Fibroblast of lung (primary cell): Measurements from ENCODE around the gene KRT84. TPM values are rescaled to one million over a fixed set of nuclear protein-coding genes. Genes with fewer than 3 reads are reported as not detected.

Source experiments
- DNase-seq, 2 donors: peaks; one replicate each; pipeline versions ENCODE4 v3.0.0 to v3.0.0-alpha.2; 2010; ENCODE audit warnings: low read depth in 2 of 2
- H2AFZ ChIP-seq: 2 replicates; pipeline ENCODE4 v1.5.1; 2012; ENCODE audit warnings: low read length, control low read depth, inconsistent platforms
- H3K27ac ChIP-seq: 2 replicates; pipeline ENCODE4 v1.5.1; 2011; ENCODE audit warnings: low read length, control low read depth; ENCODE audit not compliant: insufficient read depth
- H3K27me3 ChIP-seq: 2 replicates; pipeline ENCODE4 v1.5.1; 2011; ENCODE audit warnings: mild to moderate bottlenecking, low read length; ENCODE audit not compliant: control insufficient read depth, insufficient read depth
- H3K36me3 ChIP-seq: 2 replicates; pipeline ENCODE4 v1.5.1; 2011; ENCODE audit warnings: low read length; ENCODE audit not compliant: control insufficient read depth, insufficient read depth
- H3K4me1 ChIP-seq: 2 replicates; pipeline ENCODE4 v1.5.1; 2011; ENCODE audit warnings: low read length; ENCODE audit not compliant: control insufficient read depth, insufficient read depth; ENCODE audit errors: extremely low read depth
- H3K4me2 ChIP-seq: 2 replicates; pipeline ENCODE4 v1.5.1; 2011; ENCODE audit warnings: low read length, control low read depth; ENCODE audit not compliant: insufficient read depth; ENCODE audit errors: extremely low read depth
- H3K4me3 ChIP-seq, 4 experiments: fragments of 200-600 bp in 1 of 4; sonication (generic) in 1 of 4; replicated peaks in 1 of 4; 2 replicates each; pipeline ENCODE4 v1.5.1; 2011 to 2016; ENCODE audit warnings: low read length in 4 of 4, low read depth in 3 of 4, mild to moderate bottlenecking in 3 of 4, control low read depth in 2 of 4, inconsistent platforms in 1 of 4, mixed read lengths in 1 of 4; ENCODE audit not compliant: insufficient read depth in 1 of 4; ENCODE audit errors: control extremely low read depth in 1 of 4
- H3K79me2 ChIP-seq: 2 replicates; pipeline ENCODE4 v1.5.1; 2012; ENCODE audit warnings: mild to moderate bottlenecking, low read length, inconsistent platforms; ENCODE audit not compliant: control insufficient read depth, insufficient read depth
- H3K9ac ChIP-seq: 2 replicates; pipeline ENCODE4 v1.5.1; 2011; ENCODE audit warnings: mild to moderate bottlenecking, low read length, control low read depth; ENCODE audit not compliant: insufficient read depth
- H3K9me3 ChIP-seq: 2 replicates; pipeline ENCODE4 v1.5.1; 2012; ENCODE audit warnings: low read depth, low read length; ENCODE audit not compliant: control insufficient read depth, insufficient read depth
- H4K20me1 ChIP-seq: 2 replicates; pipeline ENCODE4 v1.5.1; 2011; ENCODE audit warnings: low read length; ENCODE audit not compliant: control insufficient read depth, insufficient read depth; ENCODE audit errors: extremely low read depth
- CTCF ChIP-seq, 2 donors: IDR thresholded peaks in 1 of 2; conservative IDR thresholded peaks in 1 of 2; 1 replicate in 1 of 2; 2 replicates in 1 of 2; pipeline ENCODE4 v1.5.1; 2011 to 2012; ENCODE audit warnings: low read length in 2 of 2, control low read depth in 1 of 2, inconsistent platforms in 1 of 2, low read depth in 1 of 2, mild to moderate bottlenecking in 1 of 2
- EZH2 ChIP-seq: IDR thresholded peaks from 2 replicates; pipeline ENCODE4 v1.5.1; 2012; ENCODE audit warnings: low read length, control low read depth, mild to moderate bottlenecking; ENCODE audit errors: missing control alignments
- polyA plus RNA-seq, 2 donors: library from polyadenylated mRNA; depleted of rRNA in 1 of 2; stranded (reverse) in 1 of 2; unstranded in 1 of 2; fragments of >200 nt; gene quantifications; 2 replicates each; pipeline ENCODE4 v1.2.1, GENCODE V29; 2011 to 2012; ENCODE audit warnings: missing spikeins in 1 of 2
- total RNA-seq: library from RNA; depleted of rRNA; stranded (reverse); fragments of >200 nt; gene quantifications from 2 replicates; pipeline ENCODE4 v1.2.1, GENCODE V29; 2014

KRT84 gene
- total and polyA plus RNA-seq, 2 donors (not counting 1 experiment from before 2014, with no cell fraction given) = not detected

- Histone ChIP-seq H3K4me3 (no peak overlapping the region), H3K4me1 (no peaks in the 10 kb centered on the region), H3K4me2 (no peak overlapping the region), H4K20me1 (no peaks in the 10 kb centered on the region), H3K9me3 (no peaks in the 10 kb centered on the region), H3K36me3 (no peaks in the 10 kb centered on the region), H3K9ac (no peak overlapping the region), H2AFZ (no peak overlapping the region), H3K27me3 (no peaks in the 10 kb centered on the region), H3K79me2 (no peaks in the 10 kb centered on the region), H3K27ac (no peak overlapping the region)
- TF ChIP-seq CTCF (conservative IDR thresholded peaks at IDR 0.05 in 1 of 2, IDR thresholded peaks at IDR 0.05 in 1 of 2; ENCODE audit: low read depth in 1 of 2, low read length in 2 of 2) = no peak
- TF ChIP-seq EZH2 = no peak
- DNase-seq = no peak
Observed at GRCh38 chr12:52395761-52396434, 10.4 kb upstream of the KRT84 start.

GRCh38 chr12:52394836-52395405, 9.5 kb upstream of the KRT84 start:
- DNase-seq = no peak
- Histone ChIP-seq H3K36me3 (no peaks in the 10 kb centered on the region), H3K79me2 (no peaks in the 10 kb centered on the region), H3K27ac (no peak overlapping the region), H3K4me2 (no peak overlapping the region), H3K9me3 (no peaks in the 10 kb centered on the region), H3K4me1 (no peaks in the 10 kb centered on the region), H3K27me3 (no peaks in the 10 kb centered on the region), H4K20me1 (no peaks in the 10 kb centered on the region), H3K9ac (no peak overlapping the region), H2AFZ (no peak overlapping the region), H3K4me3 (no peak overlapping the region)
- TF ChIP-seq CTCF (conservative IDR thresholded peaks at IDR 0.05 in 1 of 2, IDR thresholded peaks at IDR 0.05 in 1 of 2; ENCODE audit: low read depth in 1 of 2, low read length in 2 of 2) = no peak

DNA sequence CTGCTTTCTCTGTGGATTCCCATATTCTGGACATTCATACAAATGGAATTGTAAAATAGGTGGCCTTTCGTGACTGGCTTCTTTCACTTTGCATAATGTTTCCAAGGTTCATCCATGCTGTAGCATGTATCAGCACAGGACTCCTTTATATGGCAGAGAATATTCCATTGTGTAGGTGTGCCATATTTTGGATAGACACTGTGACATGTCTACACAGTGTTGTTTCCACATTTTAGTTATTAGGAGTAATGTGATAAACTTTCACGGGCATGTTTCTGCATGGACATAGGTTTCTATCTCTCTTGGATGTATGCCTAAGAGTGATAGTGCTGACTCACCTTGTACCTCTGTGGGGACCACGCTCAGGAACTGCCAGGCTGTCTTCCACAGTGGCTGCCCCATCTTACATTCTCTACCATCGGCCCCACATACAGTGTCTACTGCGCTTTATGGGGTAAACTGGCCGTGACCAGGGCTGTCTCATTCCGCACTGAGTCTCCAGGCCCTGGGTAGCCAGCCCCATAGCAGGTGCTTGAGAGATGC, 7.1 kb upstream of the KRT84 start:
- peaks cover 9% of the 10 kb centered on the region for H3K27me3 ChIP-seq

More for the DNA sequence above, 7.1 kb upstream of the KRT84 start:
- Histone ChIP-seq H2AFZ (no peak overlapping the region), H3K9ac (no peak overlapping the region), H4K20me1 (no peaks in the 10 kb centered on the region), H3K36me3 (no peaks in the 10 kb centered on the region), H3K79me2 (no peaks in the 10 kb centered on the region), H3K4me2 (no peak overlapping the region), H3K4me3 (no peak overlapping the region), H3K4me1 (no peaks in the 10 kb centered on the region), H3K27ac (no peak overlapping the region), H3K9me3 (no peaks in the 10 kb centered on the region)
- no peak for DNase-seq
- TF ChIP-seq EZH2 = no peak
